Cardiac fibroblast (primary cell): ENCODE data around the gene CYP1B1.

Experiments
- DNase-seq, 2 donors: peaks; one replicate each; pipeline versions ENCODE4 v3.0.0 to v3.0.0-alpha.2; 2010; ENCODE audit warnings: low read depth in 2 of 2
- H3K4me3 ChIP-seq, 2 donors: replicated peaks in 1 of 2; 1 replicate in 1 of 2; 2 replicates in 1 of 2; pipeline ENCODE4 v1.5.1; 2011; ENCODE audit warnings: low read depth in 2 of 2, low read length in 2 of 2, mild to moderate bottlenecking in 2 of 2, moderate library complexity in 1 of 2
- TF ChIP-seq, protein P1 (sequence below): IDR thresholded peaks from one replicate; pipeline ENCODE4 v1.5.1; 2011; ENCODE audit warnings: low read depth, mild to moderate bottlenecking, low read length, inconsistent platforms

The CYP1B1 gene

GRCh38 chr2:38080346-38080745 is 4.4 kb upstream of the CYP1B1 start:
- TF ChIP-seq, protein P1, sequence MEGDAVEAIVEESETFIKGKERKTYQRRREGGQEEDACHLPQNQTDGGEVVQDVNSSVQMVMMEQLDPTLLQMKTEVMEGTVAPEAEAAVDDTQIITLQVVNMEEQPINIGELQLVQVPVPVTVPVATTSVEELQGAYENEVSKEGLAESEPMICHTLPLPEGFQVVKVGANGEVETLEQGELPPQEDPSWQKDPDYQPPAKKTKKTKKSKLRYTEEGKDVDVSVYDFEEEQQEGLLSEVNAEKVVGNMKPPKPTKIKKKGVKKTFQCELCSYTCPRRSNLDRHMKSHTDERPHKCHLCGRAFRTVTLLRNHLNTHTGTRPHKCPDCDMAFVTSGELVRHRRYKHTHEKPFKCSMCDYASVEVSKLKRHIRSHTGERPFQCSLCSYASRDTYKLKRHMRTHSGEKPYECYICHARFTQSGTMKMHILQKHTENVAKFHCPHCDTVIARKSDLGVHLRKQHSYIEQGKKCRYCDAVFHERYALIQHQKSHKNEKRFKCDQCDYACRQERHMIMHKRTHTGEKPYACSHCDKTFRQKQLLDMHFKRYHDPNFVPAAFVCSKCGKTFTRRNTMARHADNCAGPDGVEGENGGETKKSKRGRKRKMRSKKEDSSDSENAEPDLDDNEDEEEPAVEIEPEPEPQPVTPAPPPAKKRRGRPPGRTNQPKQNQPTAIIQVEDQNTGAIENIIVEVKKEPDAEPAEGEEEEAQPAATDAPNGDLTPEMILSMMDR: no peak
- no peak for DNase-seq
- H3K4me3 ChIP-seq: no peak overlapping the region

DNA sequence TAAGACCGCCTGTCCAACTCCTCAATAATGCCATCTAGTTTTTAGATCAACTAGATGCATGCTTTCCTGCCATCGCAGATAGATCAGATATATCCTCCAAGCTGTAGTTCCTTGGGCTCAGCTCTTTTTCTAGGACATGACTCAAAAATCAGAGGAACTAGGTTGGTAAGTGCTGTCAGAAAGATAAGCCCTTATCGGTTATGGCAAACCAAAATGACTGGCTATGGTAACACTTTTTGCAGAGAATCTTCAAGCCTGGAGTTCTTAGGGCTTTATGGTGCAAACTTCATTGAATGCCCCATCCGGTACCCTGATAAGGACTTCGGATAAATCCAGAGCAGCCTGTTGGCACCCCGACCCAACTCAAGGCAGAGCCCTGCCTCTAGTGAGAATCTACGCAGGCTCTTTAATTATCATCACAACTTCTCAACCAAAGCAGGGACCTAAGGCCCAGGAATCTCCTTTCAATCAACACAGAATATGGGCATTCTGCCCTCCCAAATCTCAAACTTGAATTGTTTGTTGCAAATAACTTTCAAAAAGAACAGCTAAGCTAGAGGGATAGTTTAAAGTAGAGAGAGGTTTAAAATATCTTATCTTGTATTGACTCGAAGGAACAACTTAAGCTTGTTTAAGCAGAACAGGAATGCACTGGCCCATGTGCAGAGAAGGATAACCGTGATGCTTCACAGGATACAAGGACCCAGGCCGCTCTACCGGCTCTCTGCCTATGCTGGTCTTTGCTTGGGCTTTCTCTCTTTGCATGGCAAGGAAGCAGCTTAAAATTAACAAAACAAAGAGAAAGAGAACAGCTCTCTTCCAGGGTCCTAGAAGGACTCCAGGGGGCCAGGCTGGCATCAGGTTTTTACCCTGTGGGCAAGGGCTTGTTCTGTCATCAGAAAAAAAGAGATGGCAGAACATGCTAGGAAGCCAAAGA is 3.4 kb upstream of the CYP1B1 start:
- TF ChIP-seq, protein P1: no peak
- DNase-seq: no peak
- no peak overlapping the region for H3K4me3 ChIP-seq

DNA sequence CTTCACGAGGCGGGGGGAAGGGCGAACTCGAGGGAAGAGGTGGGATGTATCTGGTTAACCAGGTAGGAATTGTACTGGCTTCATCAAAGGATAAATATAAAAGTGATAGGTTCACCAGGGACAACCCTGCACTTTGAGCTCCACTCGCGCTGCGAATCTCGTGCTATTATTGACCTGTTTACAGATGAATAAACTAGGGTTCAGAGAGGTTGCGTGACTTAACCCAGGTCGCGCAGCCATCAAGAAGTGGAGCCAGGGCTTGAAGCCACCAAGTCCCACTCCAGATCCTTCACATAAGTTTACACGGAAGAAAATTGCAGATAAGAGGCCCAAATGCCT is 1.4 kb upstream of the CYP1B1 start:
- no peak for DNase-seq
- peak overlapping the region; percentile 47 to 55 for H3K4me3 ChIP-seq
- TF ChIP-seq, protein P1: no peak

GRCh38 chr2:38076710-38077430 is 919 bp upstream of the CYP1B1 start:
- TF ChIP-seq, protein P1: no peak
- peak; percentile 89 to 90 for DNase-seq
- peak overlapping the region; percentile 47 to 55 for H3K4me3 ChIP-seq

DNA sequence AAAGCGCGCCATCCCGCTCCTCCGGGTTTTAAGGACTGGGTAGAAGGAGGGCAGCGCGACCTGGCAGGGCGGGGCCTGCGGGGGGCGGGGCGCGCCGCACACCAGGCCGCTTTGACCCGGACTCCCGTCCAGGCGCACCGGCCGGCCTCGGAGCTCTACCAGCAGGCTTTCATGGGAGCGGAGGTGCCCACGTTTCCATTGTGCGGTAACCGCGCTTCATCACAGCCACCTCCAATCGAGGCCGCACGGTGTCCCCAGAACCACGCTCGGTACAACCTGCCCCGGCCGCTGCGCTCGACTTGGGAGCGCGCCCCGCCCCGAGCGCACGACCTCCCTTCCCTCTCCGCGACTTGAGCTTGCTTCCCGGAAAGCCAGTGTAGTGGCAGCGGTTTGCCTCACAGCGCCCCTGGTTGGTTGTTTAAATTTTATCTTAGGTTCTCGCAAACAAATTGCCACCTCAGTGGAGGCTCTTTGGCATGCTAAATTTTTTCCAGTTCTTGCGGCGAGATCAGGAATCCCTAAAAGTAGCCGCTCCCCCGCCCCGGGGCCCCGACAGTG is 280 bp upstream of the CYP1B1 start:
- H3K4me3 ChIP-seq: peak overlapping the region; percentile 47 to 55
- TF ChIP-seq, protein P1: peak; percentile 40
- DNase-seq: peak; percentile 88

DNA sequence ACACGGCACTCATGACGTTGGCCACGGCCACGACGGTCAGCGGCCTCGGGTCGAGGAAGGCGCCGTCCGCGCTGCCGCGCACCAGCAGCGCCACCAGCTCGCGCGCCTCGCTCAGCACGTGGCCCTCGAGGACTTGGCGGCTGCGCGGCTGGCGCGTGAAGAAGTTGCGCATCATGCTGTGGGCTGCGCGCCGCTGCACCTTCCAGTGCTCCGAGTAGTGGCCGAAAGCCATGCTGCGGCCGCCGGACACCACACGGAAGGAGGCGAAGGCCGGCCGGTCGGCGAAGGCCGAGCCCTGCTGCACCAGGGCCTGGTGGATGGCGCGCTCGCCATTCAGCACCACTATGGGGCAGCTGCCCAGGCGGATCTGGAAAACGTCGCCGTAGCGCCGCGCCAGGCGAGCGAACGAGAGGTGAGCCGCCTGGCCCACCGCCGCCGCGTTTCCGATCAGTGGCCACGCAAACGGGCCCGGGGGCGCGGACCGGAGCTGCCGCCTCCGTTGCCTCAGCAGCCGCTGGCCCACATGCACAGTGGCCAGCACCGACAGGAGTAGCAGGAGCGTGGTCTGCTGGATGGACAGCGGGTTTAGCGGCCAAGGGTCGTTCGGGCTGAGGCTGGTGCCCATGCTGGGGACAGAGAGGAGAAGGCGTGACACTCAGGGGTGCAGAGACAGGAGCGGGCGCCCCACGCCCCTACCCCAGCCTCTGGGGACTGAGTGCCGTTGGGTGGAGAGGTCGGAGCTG is 1.0 kb downstream of the CYP1B1 start:
- TF ChIP-seq, protein P1: no peak
- H3K4me3 ChIP-seq: peak overlapping the region; percentile 47 to 55
- DNase-seq: peak; percentile 54 to 62
